ENCODE measurements around the gene NAMPT.

The NAMPT gene

GRCh38 chr7:106285051-106285854, 470 bp upstream of the NAMPT start:
- DNase-seq (ENCODE audit: low read depth): peak; percentile 99
- H3K4me3 ChIP-seq (ENCODE audit: low read length): peak overlapping the region; percentile 93
- TF ChIP-seq, protein P1, sequence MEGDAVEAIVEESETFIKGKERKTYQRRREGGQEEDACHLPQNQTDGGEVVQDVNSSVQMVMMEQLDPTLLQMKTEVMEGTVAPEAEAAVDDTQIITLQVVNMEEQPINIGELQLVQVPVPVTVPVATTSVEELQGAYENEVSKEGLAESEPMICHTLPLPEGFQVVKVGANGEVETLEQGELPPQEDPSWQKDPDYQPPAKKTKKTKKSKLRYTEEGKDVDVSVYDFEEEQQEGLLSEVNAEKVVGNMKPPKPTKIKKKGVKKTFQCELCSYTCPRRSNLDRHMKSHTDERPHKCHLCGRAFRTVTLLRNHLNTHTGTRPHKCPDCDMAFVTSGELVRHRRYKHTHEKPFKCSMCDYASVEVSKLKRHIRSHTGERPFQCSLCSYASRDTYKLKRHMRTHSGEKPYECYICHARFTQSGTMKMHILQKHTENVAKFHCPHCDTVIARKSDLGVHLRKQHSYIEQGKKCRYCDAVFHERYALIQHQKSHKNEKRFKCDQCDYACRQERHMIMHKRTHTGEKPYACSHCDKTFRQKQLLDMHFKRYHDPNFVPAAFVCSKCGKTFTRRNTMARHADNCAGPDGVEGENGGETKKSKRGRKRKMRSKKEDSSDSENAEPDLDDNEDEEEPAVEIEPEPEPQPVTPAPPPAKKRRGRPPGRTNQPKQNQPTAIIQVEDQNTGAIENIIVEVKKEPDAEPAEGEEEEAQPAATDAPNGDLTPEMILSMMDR (IDR thresholded peaks at IDR 0.05; ENCODE audit: insufficient read depth, low read depth, low read length, missing control alignments): no peak

- peak overlapping the region; percentile 93 for H3K4me3 ChIP-seq (ENCODE audit: low read length)
- DNase-seq (ENCODE audit: low read depth): peak; percentile 46
- TF ChIP-seq, protein P1 (IDR thresholded peaks at IDR 0.05; ENCODE audit: insufficient read depth, low read depth, low read length, missing control alignments): no peak
These were observed 711 bp downstream of the NAMPT start for GRCh38 chr7:106283831-106284713.

DNA sequence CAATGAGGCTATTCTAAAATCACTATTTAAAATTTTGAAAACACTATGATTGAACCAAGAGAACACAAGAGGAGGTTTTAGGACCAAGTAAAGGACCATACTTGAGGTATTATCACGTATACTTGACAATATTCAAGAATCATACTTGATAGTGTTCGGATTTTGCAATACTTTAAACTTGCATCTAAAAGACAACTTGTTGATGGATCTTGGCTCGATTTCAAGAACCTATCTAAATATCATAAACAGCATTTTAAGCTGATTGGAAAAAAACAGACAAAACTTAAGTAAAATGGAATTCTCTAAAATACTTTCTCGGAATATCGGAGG, 1.3 kb downstream of the NAMPT start:
- TF ChIP-seq, protein P1 (IDR thresholded peaks at IDR 0.05; ENCODE audit: insufficient read depth, low read depth, low read length, missing control alignments): no peak
- no peak for DNase-seq (ENCODE audit: low read depth)
- peak overlapping the region; percentile 93 for H3K4me3 ChIP-seq (ENCODE audit: low read length)

- TF ChIP-seq, protein P1 (IDR thresholded peaks at IDR 0.05; ENCODE audit: insufficient read depth, low read depth, low read length, missing control alignments): no peak
- H3K4me3 ChIP-seq (ENCODE audit: low read length): peak overlapping the region; percentile 93
- no peak for DNase-seq (ENCODE audit: low read depth)
These were observed 1.9 kb downstream of the NAMPT start for GRCh38 chr7:106282852-106283251.

DNA sequence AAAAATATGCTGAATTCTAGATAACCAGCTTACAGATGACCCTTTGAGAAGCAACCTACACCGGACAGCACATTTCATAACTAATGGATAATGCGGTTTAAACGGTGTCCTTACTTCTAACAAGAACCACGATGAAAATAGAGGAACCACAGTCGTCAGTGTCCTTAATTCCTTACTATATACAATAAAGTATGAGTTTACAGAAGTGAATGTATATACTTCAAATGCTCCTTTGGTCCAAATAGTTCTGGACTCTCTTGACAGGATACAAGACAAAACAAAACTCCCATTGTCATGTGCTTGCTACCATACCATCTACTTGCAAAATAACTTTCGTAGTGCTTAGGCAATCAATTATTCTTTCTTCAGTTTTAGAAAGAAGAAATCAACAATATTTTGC, 2.4 kb downstream of the NAMPT start:
- no peak for DNase-seq (ENCODE audit: low read depth)
- TF ChIP-seq, protein P1 (IDR thresholded peaks at IDR 0.05; ENCODE audit: insufficient read depth, low read depth, low read length, missing control alignments): no peak
- H3K4me3 ChIP-seq (ENCODE audit: low read length): peak overlapping the region; percentile 93

DNA sequence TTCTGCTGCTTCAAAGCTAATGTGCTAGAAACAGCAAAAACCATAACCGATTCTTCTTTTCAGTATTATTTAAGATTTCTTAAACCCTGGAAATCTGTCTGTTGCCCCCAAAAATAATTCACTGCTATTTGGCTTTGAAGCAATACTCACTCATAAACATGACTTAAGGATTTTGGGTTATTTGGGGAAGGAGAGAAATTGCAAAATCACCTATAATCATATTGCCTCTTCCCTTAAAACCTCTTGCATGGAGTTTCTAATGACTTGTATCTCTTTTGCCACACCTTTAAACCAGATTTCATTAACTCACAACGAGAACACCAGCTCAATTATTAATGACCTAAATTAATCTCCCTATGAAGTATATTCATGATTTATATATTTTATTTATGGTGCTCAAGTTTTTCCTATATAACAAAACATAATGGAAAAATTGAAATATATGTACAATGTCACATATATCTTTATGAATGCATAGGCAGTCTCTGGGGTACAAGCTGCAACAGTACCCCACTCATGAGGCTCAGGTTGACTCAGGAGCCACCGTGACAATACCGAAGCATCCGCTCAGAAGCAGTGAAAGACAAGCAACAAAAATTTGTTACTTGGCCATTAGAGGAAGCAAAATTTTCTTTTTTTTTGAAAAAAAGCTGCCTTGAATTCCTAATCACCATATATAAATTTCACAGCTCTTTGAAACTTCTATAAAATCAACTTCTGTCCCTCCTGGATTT, 3.0 kb downstream of the NAMPT start:
- H3K4me3 ChIP-seq (ENCODE audit: low read length): peak overlapping the region; percentile 93
- no peak for DNase-seq (ENCODE audit: low read depth)
- TF ChIP-seq, protein P1 (IDR thresholded peaks at IDR 0.05; ENCODE audit: insufficient read depth, low read depth, low read length, missing control alignments): no peak
